Hepatocyte (in vitro differentiated cells): ENCODE results near the gene DNAL4. TPM values are rescaled to one million over a fixed set of nuclear protein-coding genes. Genes with fewer than 3 reads are reported as not detected.

Experiments used
- DNase-seq: peaks from one replicate; pipeline ENCODE4 v3.0.0-alpha.2; 2016; ENCODE audit warnings: low spot score
- H2AFZ ChIP-seq: fragments of 200-600 bp; sonication (generic); 2 replicates; pipeline ENCODE4 v1.6.0; 2016; ENCODE audit warnings: antibody characterized with exemption, mild to moderate bottlenecking
- H3K27ac ChIP-seq: fragments of 200-600 bp; sonication (generic); 2 replicates; pipeline ENCODE4 v1.5.1; 2016; ENCODE audit warnings: mild to moderate bottlenecking
- H3K27me3 ChIP-seq: fragments of 200-600 bp; sonication (generic); 2 replicates; pipeline ENCODE4 v1.6.1; 2016
- H3K36me3 ChIP-seq: fragments of 200-600 bp; sonication (generic); replicated peaks from 2 replicates; pipeline ENCODE4 v1.5.1; 2016; ENCODE audit warnings: low read depth; ENCODE audit not compliant: insufficient read depth
- H3K4me1 ChIP-seq: fragments of 200-600 bp; sonication (generic); 2 replicates; pipeline ENCODE4 v1.5.1; 2016; ENCODE audit warnings: mild to moderate bottlenecking, moderate library complexity; ENCODE audit not compliant: insufficient read depth
- H3K4me2 ChIP-seq: fragments of 200-600 bp; sonication (generic); 2 replicates; pipeline ENCODE4 v1.6.0; 2016
- H3K4me3 ChIP-seq: fragments of 200-600 bp; sonication (generic); 2 replicates; pipeline ENCODE4 v1.5.1; 2016; ENCODE audit warnings: mild to moderate bottlenecking
- H3K79me2 ChIP-seq: fragments of 200-600 bp; sonication (generic); 2 replicates; pipeline ENCODE4 v1.6.0; 2017; ENCODE audit warnings: mild to moderate bottlenecking
- H3K9me2 ChIP-seq: fragments of 200-600 bp; sonication (generic); replicated peaks from 2 replicates; pipeline ENCODE4 v1.6.0; 2017; ENCODE audit warnings: mild to moderate bottlenecking; ENCODE audit not compliant: insufficient read depth
- H3K9me3 ChIP-seq: fragments of 200-600 bp; sonication (generic); 2 replicates; pipeline ENCODE4 v1.5.1; 2016; ENCODE audit warnings: low read depth, mild to moderate bottlenecking
- H4K20me1 ChIP-seq: fragments of 200-600 bp; sonication (generic); 2 replicates; pipeline ENCODE4 v1.6.0; 2016; ENCODE audit warnings: mild to moderate bottlenecking; ENCODE audit not compliant: insufficient read depth, poor library complexity, severe bottlenecking
- CTCF ChIP-seq: fragments of 200-600 bp; sonication (generic); IDR thresholded peaks from 2 replicates; pipeline ENCODE4 v1.5.1; 2016; ENCODE audit warnings: antibody characterized with exemption, mild to moderate bottlenecking; ENCODE audit not compliant: poor library complexity
- EZH2 ChIP-seq: fragments of 200-600 bp; sonication (generic); IDR thresholded peaks from 2 replicates; pipeline ENCODE4 v1.6.1; 2016; ENCODE audit warnings: antibody characterized with exemption, mild to moderate bottlenecking, borderline replicate concordance
- EZH2phosphoT487 ChIP-seq: fragments of 200-600 bp; sonication (generic); IDR thresholded peaks from one replicate; pipeline ENCODE4 v1.6.1; 2018; ENCODE audit warnings: antibody characterized with exemption, mild to moderate bottlenecking, low read depth, moderate library complexity; ENCODE audit not compliant: unreplicated experiment, severe bottlenecking
- WGBS: methylation state at CpG from one replicate; pipeline ENCODE4 v1.1.6; 2016; ENCODE audit warnings: low lambda C conversion rate; ENCODE audit errors: missing lambda C conversion rate; 5-methylcytosine and 5-hydroxymethylcytosine counted together
- polyA plus RNA-seq: library from polyadenylated mRNA; unstranded; fragments of >200 nt; fragmentation: Nextera tagmentation; extraction: Ambion mirVana; gene quantifications from 2 replicates; pipeline ENCODE4 v1.2.1, GENCODE V29; 2016
- total RNA-seq: library from RNA; depleted of rRNA; stranded (reverse); fragments of >200 nt; gene quantifications from 2 replicates; pipeline ENCODE4 v1.2.3, GENCODE V29; 2014

Gene DNAL4
- total and polyA plus RNA-seq, 2 experiments from 2014 or later, result 11.9 to 21.5 TPM

GRCh38 chr22:38753948-38754750 lies 39.8 kb downstream of the DNAL4 start:
- Histone ChIP-seq H3K27ac (peak overlapping the region; percentile 99), H3K4me2 (peak overlapping the region; percentile 88), H3K4me1 (peaks cover 23% of the 10 kb centered on the region), H3K9me3 (no peaks in the 10 kb centered on the region), H3K9me2 (no peaks in the 10 kb centered on the region), H3K27me3 (no peaks in the 10 kb centered on the region), H3K36me3 (no peaks in the 10 kb centered on the region), H3K4me3 (peak overlapping the region; percentile 46), H4K20me1 (no peaks in the 10 kb centered on the region), H3K79me2 (peaks cover 15% of the 10 kb centered on the region), H2AFZ (no peak overlapping the region)
- WGBS, result 42% methylated on average over 12 of the region's 12 CpGs
- TF ChIP-seq CTCF (no peak), EZH2phosphoT487 (no peak), EZH2 (no peak)
- peak; percentile 70 for DNase-seq

DNA sequence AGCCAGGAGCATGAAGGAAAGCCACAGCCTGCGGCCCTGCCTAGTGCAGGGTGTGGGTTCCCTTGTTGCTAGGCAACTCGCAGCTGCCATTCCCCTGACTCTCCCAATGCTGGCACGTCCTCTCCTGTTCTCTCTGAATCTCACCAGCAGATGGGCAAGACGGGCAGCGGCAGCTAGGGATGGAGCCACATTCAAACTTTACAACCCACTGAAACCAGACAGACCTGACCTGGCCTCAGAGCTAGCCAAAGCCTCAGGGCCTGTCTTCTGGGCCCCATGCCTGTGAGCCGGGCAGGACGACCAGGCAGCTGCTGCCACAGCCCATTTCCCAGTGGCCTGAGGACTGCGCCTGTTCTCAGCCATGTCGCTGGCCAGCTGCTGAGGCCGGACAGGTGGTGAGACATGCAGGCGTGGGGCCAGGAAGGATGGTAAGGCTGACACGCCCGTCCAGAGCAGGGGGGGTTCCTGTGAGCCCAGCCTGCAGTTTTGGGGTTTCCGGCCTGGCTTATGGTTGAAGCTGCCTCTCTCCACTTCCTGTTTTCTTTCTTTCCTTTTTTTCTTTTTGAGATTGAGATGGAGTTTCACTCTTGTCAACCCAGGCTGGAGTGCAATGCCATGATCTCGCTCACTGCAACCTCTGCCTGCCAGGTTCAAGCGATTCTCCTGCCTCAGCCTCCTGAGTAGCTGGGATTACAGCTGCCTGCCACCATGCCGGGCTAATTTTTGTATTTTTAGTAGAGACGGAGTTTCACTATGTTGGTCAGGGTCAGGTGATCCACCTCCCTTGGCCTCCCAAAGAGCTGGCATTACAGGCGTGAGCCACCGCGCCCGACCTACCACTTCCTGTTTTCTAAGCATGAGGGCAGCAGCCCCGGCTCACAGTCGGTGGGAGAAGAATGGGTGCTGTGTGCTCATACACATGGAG lies 42.3 kb downstream of the DNAL4 start:
- H2AFZ ChIP-seq, result no peak overlapping the region
- H3K4me3 ChIP-seq, result no peak overlapping the region

DNA sequence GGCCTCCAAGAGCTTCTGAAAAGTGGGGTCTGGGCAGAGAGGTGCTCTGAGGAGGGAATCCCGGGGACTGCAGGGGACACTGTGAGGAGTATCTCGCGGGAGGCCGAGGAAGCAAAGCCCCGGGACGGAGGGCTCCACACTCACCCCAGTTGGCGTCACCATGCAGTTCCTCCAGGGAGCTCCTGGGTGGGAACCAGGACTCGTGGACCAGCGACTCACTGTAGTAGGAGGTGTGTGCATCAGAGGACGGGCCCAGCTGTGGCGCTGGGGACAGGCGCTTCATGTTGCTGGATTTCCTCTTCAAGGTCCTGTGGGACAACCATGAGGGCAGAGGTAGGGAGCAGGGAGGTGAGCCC lies 42.9 kb downstream of the DNAL4 start:
- no peak overlapping the region for H3K4me2 ChIP-seq
- no peak overlapping the region for H3K4me3 ChIP-seq
- no peaks in the 10 kb centered on the region for H3K9me3 ChIP-seq
- TF ChIP-seq EZH2phosphoT487 (no peak), CTCF (no peak), EZH2 (no peak)
- H3K27me3 ChIP-seq, result no peaks in the 10 kb centered on the region
- no peak overlapping the region for H2AFZ ChIP-seq
- H3K4me1 ChIP-seq, result peaks cover 14% of the 10 kb centered on the region
- peaks cover 15% of the 10 kb centered on the region for H3K79me2 ChIP-seq
- WGBS, result 99% methylated on average over 11 of the region's 12 CpGs
- no peaks in the 10 kb centered on the region for H3K36me3 ChIP-seq
- H3K27ac ChIP-seq, result no peak overlapping the region
- DNase-seq, result no peak
- H3K9me2 ChIP-seq, result no peaks in the 10 kb centered on the region
- H4K20me1 ChIP-seq, result no peaks in the 10 kb centered on the region

More for the DNA sequence above, 42.3 kb downstream of the DNAL4 start:
- H4K20me1 ChIP-seq, result no peaks in the 10 kb centered on the region
- H3K27ac ChIP-seq, result no peak overlapping the region
- no peak overlapping the region for H3K4me2 ChIP-seq
- DNase-seq, result no peak
- peaks cover 15% of the 10 kb centered on the region for H3K79me2 ChIP-seq
- no peaks in the 10 kb centered on the region for H3K9me2 ChIP-seq
- H3K4me1 ChIP-seq, result peaks cover 20% of the 10 kb centered on the region
- 93% methylated on average over 24 of the region's 24 CpGs for WGBS
- no peaks in the 10 kb centered on the region for H3K27me3 ChIP-seq
- no peaks in the 10 kb centered on the region for H3K36me3 ChIP-seq
- TF ChIP-seq CTCF (no peak), EZH2phosphoT487 (no peak), EZH2 (no peak)
- H3K9me3 ChIP-seq, result no peaks in the 10 kb centered on the region
